Suppressor macrophage treated with lipopolysaccharide for 1 hour (primary cell): Measurements from ENCODE around the gene LRMDA.

Experiments used
- DNase-seq, 3 donors: peaks; one replicate each; pipeline ENCODE4 v3.0.0-alpha.2; 2020 to 2022

LRMDA gene

GRCh38 chr10:76255241-76255640, 823.8 kb downstream of the LRMDA start:
- DNase-seq, result no peak

GRCh38 chr10:76257816-76258215, 826.4 kb downstream of the LRMDA start:
- DNase-seq, result no peak

- no peak for DNase-seq
Measured at GRCh38 chr10:76265441-76266113, 834.2 kb downstream of the LRMDA start.

- no peak for DNase-seq
Measured at GRCh38 chr10:76268530-76268929, 837.1 kb downstream of the LRMDA start.

GRCh38 chr10:76268954-76269353, 837.5 kb downstream of the LRMDA start:
- no peak for DNase-seq

- peak in 1 of 3 donors; percentile 20 for DNase-seq
Measured at GRCh38 chr10:76270464-76270863, 839.0 kb downstream of the LRMDA start.

GRCh38 chr10:76274933-76275332, 843.5 kb downstream of the LRMDA start:
- no peak for DNase-seq

GRCh38 chr10:76278811-76279460, 847.5 kb downstream of the LRMDA start:
- DNase-seq, result no peak

GRCh38 chr10:76281659-76282058, 850.2 kb downstream of the LRMDA start:
- DNase-seq, result no peak

GRCh38 chr10:76282061-76283025, 850.9 kb downstream of the LRMDA start:
- DNase-seq, result no peak

- no peak for DNase-seq
Measured at GRCh38 chr10:76284351-76284750, 852.9 kb downstream of the LRMDA start.

GRCh38 chr10:76285012-76285411, 853.6 kb downstream of the LRMDA start:
- DNase-seq, result no peak

- no peak for DNase-seq
Measured at GRCh38 chr10:76285515-76285914, 854.1 kb downstream of the LRMDA start.

GRCh38 chr10:76286536-76286935, 855.1 kb downstream of the LRMDA start:
- DNase-seq, result no peak

- no peak for DNase-seq
Measured at GRCh38 chr10:76287856-76288255, 856.4 kb downstream of the LRMDA start.

- DNase-seq, result no peak
Measured at GRCh38 chr10:76291175-76291574, 859.8 kb downstream of the LRMDA start.

- no peak for DNase-seq
Measured at GRCh38 chr10:76291885-76292284, 860.5 kb downstream of the LRMDA start.

GRCh38 chr10:76296957-76297356, 865.5 kb downstream of the LRMDA start:
- no peak for DNase-seq

GRCh38 chr10:76297358-76297757, 865.9 kb downstream of the LRMDA start:
- DNase-seq, result no peak

- no peak for DNase-seq
Measured at GRCh38 chr10:76297780-76298281, 866.4 kb downstream of the LRMDA start.

- no peak for DNase-seq
Measured at GRCh38 chr10:76298329-76298728, 866.9 kb downstream of the LRMDA start.

GRCh38 chr10:76299501-76299900, 868.1 kb downstream of the LRMDA start:
- no peak for DNase-seq

GRCh38 chr10:76301211-76301610, 869.8 kb downstream of the LRMDA start:
- DNase-seq, result no peak
